Breast epithelium (tissue), 3 donors: Measurements from ENCODE around the gene DMWD.

Experiments used
- POLR2A ChIP-seq: fragments of 450-650 bp; IDR thresholded peaks from one replicate; pipeline ENCODE4 v1.6.1; 2016; ENCODE audit warnings: antibody characterized with exemption, mild to moderate bottlenecking, moderate library complexity
- POLR2AphosphoS5 ChIP-seq, 3 donors: sonication (generic); formaldehyde crosslinking; IDR thresholded peaks; one replicate each; pipeline ENCODE4 v1.6.1; 2017; ENCODE audit warnings: antibody characterized with exemption in 3 of 3
- TF ChIP-seq, protein P1 (sequence below), 3 donors: fragments of 450-650 bp; IDR thresholded peaks; one replicate each; pipeline ENCODE4 v1.5.1; 2016 to 2017; ENCODE audit warnings: antibody characterized with exemption in 3 of 3, mild to moderate bottlenecking in 3 of 3, moderate library complexity in 3 of 3

DNA sequence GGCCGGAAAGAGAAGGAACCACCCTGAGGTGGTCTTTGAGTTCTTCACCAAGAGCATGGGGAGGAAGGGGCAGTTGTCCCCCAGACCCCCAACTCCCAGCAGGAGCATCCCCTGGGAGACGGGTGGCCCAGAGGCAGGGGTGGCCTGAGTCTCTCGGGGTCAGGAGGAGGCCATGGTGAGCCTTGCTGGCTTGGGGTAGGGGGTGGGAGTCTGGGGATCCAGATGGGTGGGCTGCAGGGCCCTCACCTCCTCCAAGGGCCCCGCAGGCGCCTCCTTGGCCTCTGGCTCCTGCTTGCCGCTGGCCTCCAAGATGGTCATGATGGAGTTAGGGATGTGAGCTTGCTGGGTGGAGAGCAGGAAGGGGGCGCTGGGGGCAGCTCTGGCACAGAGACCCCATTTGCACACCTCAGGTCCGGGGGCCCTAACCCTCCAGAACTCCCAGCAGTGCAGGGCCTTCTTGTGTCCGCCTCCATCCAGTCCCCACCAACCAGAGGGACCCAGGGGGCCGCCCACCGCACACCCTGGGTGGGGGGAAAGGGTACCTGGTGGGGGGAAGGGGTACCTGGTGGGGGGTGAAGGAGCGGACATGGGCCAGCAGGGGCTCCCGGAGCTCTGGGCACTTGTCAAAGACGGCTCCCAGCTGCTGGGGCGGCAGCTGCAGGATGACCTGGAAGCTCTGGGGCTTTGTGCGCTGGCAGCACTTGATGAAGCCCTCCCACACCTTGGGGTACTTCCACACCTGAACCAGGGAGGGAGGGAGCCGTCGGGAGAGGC is 23.8 kb upstream of the DMWD start:
- TF ChIP-seq, protein P1, sequence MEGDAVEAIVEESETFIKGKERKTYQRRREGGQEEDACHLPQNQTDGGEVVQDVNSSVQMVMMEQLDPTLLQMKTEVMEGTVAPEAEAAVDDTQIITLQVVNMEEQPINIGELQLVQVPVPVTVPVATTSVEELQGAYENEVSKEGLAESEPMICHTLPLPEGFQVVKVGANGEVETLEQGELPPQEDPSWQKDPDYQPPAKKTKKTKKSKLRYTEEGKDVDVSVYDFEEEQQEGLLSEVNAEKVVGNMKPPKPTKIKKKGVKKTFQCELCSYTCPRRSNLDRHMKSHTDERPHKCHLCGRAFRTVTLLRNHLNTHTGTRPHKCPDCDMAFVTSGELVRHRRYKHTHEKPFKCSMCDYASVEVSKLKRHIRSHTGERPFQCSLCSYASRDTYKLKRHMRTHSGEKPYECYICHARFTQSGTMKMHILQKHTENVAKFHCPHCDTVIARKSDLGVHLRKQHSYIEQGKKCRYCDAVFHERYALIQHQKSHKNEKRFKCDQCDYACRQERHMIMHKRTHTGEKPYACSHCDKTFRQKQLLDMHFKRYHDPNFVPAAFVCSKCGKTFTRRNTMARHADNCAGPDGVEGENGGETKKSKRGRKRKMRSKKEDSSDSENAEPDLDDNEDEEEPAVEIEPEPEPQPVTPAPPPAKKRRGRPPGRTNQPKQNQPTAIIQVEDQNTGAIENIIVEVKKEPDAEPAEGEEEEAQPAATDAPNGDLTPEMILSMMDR (IDR thresholded peaks at IDR 0.05), result no peak
- TF ChIP-seq POLR2A (no peak), POLR2AphosphoS5 (IDR thresholded peaks at IDR 0.05) (no peak)
